IMR-90 (cell line): Measurements from ENCODE around the gene MEF2C.

Experiments
- BHLHE40 ChIP-seq: fragments of 150-350 bp; IDR thresholded peaks from 2 replicates; pipeline ENCODE4 v1.6.1; 2016; ENCODE audit warnings: mild to moderate bottlenecking, low read depth, low read length
- CEBPB ChIP-seq: IDR thresholded peaks from 2 replicates; pipeline ENCODE4 v1.6.1; 2012; ENCODE audit warnings: low read depth, low read length, improper control_type of control experiment
- CHD1 ChIP-seq: IDR thresholded peaks from 2 replicates; pipeline ENCODE4 v1.6.1; 2012; ENCODE audit warnings: low read depth, low read length, improper control_type of control experiment
- CTCF ChIP-seq: conservative IDR thresholded peaks from 2 replicates; pipeline ENCODE4 v1.5.1; 2012; ENCODE audit warnings: mild to moderate bottlenecking, low read depth, low read length, improper control_type of control experiment
- MAZ ChIP-seq: IDR thresholded peaks from 2 replicates; pipeline ENCODE4 v1.6.1; 2012; ENCODE audit warnings: low read depth, mild to moderate bottlenecking, low read length, improper control_type of control experiment, moderate library complexity, borderline replicate concordance
- POLR2A ChIP-seq: IDR thresholded peaks from 2 replicates; pipeline ENCODE4 v1.6.1; 2012; ENCODE audit warnings: mild to moderate bottlenecking, low read depth, low read length
- RFX5 ChIP-seq: IDR thresholded peaks from 2 replicates; pipeline ENCODE4 v1.8.0; 2012; ENCODE audit warnings: low read depth, mild to moderate bottlenecking, low read length, moderate library complexity

- no peak for TF ChIP-seq BHLHE40
- TF ChIP-seq CTCF = no peak
- no peak for TF ChIP-seq POLR2A
- TF ChIP-seq MAZ = no peak
- TF ChIP-seq RFX5 = no peak
- TF ChIP-seq CEBPB = no peak
- no peak for TF ChIP-seq CHD1
Observed at GRCh38 chr5:88691945-88692868, 190.8 kb downstream of the MEF2C start.
